ENCODE measurements around the gene CTNNA3. TPM values are rescaled to one million over a fixed set of nuclear protein-coding genes. Genes with fewer than 3 reads are reported as not detected.

CTNNA3 gene
- total and polyA plus RNA-seq, 10 donors, result 0.03 to 2.4 (median 0.76) TPM; not detected in 1

- no peaks in the 10 kb centered on the region for H3K36me3 ChIP-seq
- TF ChIP-seq CTCF (IDR thresholded peaks at IDR 0.05 in 8 of 11, conservative IDR thresholded peaks at IDR 0.05 in 3 of 11) (peak; percentile 8 to 66 (median 50)), POLR2A (IDR thresholded peaks at IDR 0.05) (no peak), POLR2AphosphoS5 (IDR thresholded peaks at IDR 0.05) (no peak)
- H3K4me1 ChIP-seq, result no peaks in the 10 kb centered on the region
- H3K9me3 ChIP-seq, result no peaks in the 10 kb centered on the region
- no peak overlapping the region for H3K27ac ChIP-seq
- peaks cover 0 to 59% (median 36%) of the 10 kb centered on the region in 7 donors for H3K27me3 ChIP-seq (replicated peaks in 1 of 7)
- no peak for DNase-seq
- intact Hi-C loops (cut with DNase I; ENCODE audit: low total_unique reads), result no loop called here
- H3K4me3 ChIP-seq, result no peak overlapping the region
- WGBS, 5 donors, result 30 to 39% (median 33%) methylated on average over 5 of the region's 5 CpGs
Observed at GRCh38 chr10:66931340-66931948, 764.6 kb downstream of the CTNNA3 start.

- WGBS, 5 donors, result 51 to 68% (median 59%) methylated on average over 5 of the region's 5 CpGs
- intact Hi-C loops (cut with DNase I; ENCODE audit: low total_unique reads), result no loop called here
Observed at GRCh38 chr10:66929375-66929774, 766.6 kb downstream of the CTNNA3 start.

GRCh38 chr10:66928776-66929175 is 767.2 kb downstream of the CTNNA3 start:
- Histone ChIP-seq H3K27me3 (replicated peaks in 1 of 7) (peaks cover 0 to 81% (median 41%) of the 10 kb centered on the region in 7 donors), H3K4me1 (peaks cover 0 to 10% (median 3%) of the 10 kb centered on the region in 6 donors), H3K4me3 (no peak overlapping the region), H3K9me3 (no peaks in the 10 kb centered on the region), H3K27ac (no peak overlapping the region), H3K36me3 (no peaks in the 10 kb centered on the region)
- 31 to 41% (median 37%) methylated on average over 3 of the region's 3 CpGs for WGBS, 5 donors
- TF ChIP-seq CTCF (IDR thresholded peaks at IDR 0.05 in 8 of 11, conservative IDR thresholded peaks at IDR 0.05 in 3 of 11) (no peak), POLR2AphosphoS5 (IDR thresholded peaks at IDR 0.05) (no peak), POLR2A (IDR thresholded peaks at IDR 0.05) (no peak)
- DNase-seq, result no peak
- intact Hi-C loops (cut with DNase I; ENCODE audit: low total_unique reads), result no loop called here

More at GRCh38 chr10:66929375-66929774, 766.6 kb downstream of the CTNNA3 start:
- H3K27me3 ChIP-seq (replicated peaks in 1 of 7), result peaks cover 0 to 80% (median 41%) of the 10 kb centered on the region in 7 donors
- peaks cover 0 to 10% (median 3%) of the 10 kb centered on the region in 6 donors for H3K4me1 ChIP-seq
- no peak for TF ChIP-seq POLR2A (IDR thresholded peaks at IDR 0.05)
- TF ChIP-seq CTCF (IDR thresholded peaks at IDR 0.05 in 8 of 11, conservative IDR thresholded peaks at IDR 0.05 in 3 of 11), result no peak
- no peak for TF ChIP-seq POLR2AphosphoS5 (IDR thresholded peaks at IDR 0.05)
- no peak overlapping the region for H3K4me3 ChIP-seq
- H3K9me3 ChIP-seq, result no peaks in the 10 kb centered on the region
- H3K27ac ChIP-seq, result no peak overlapping the region
- no peak for DNase-seq
- no peaks in the 10 kb centered on the region for H3K36me3 ChIP-seq

- DNase-seq, result no peak
- intact Hi-C loops (cut with DNase I; ENCODE audit: low total_unique reads), result no loop called here
- Histone ChIP-seq H3K27ac (no peak overlapping the region), H3K4me3 (no peak overlapping the region), H3K27me3 (replicated peaks in 1 of 7) (peaks cover 0 to 81% (median 41%) of the 10 kb centered on the region in 7 donors), H3K36me3 (no peaks in the 10 kb centered on the region), H3K9me3 (no peaks in the 10 kb centered on the region), H3K4me1 (peaks cover 0 to 10% (median 3%) of the 10 kb centered on the region in 6 donors)
- WGBS, 5 donors, result 3 to 9% (median 6%) methylated on average over 30 of the region's 30 CpGs
- no peak for TF ChIP-seq POLR2AphosphoS5 (IDR thresholded peaks at IDR 0.05)
- no peak for TF ChIP-seq CTCF (IDR thresholded peaks at IDR 0.05 in 8 of 11, conservative IDR thresholded peaks at IDR 0.05 in 3 of 11)
Observed at GRCh38 chr10:66927971-66928770, 767.8 kb downstream of the CTNNA3 start.

Data from spleen (tissue), 11 donors.